Ovary (tissue), 3 donors: ENCODE measurements around the gene HOXC13.

Source experiments
- CTCF ChIP-seq, 3 donors: fragments of 450-650 bp in 2 of 3; fragments of 200-600 bp in 1 of 3; IDR thresholded peaks; one replicate each; pipeline versions ENCODE4 v1.5.1 to v1.8.0; 2016 to 2022; ENCODE audit warnings: antibody characterized with exemption in 3 of 3, mild to moderate bottlenecking in 1 of 3
- POLR2A ChIP-seq: fragments of 450-650 bp; IDR thresholded peaks from one replicate; pipeline ENCODE4 v1.6.1; 2017; ENCODE audit warnings: antibody characterized with exemption, mild to moderate bottlenecking, moderate library complexity
- donor health status: DM: no; HTN: no; CAD: no.

- no peak for TF ChIP-seq CTCF (IDR thresholded peaks at IDR 0.05)
- no peak for TF ChIP-seq POLR2A
These were observed 20.7 kb downstream of the HOXC13 start for GRCh38 chr12:53959314-53959713.
